COLO829 (cell line): ENCODE measurements around the gene ZNF839.
A peak's percentile ranks its signal among the peaks of the same experiment; 100 is the strongest.
"Not testable (repeated sequence)": the region's sequence is repeated elsewhere in the genome, so short reads cannot be mapped to it uniquely, and the experiment has no call there.

Source experiments
- DNase-seq: peaks from one replicate; pipeline ENCODE4 v3.0.0; 2012; ENCODE audit warnings: low spot score

Gene ZNF839

GRCh38 chr14:102342238-102342637 is 22.7 kb downstream of the ZNF839 start:
- DNase-seq = no peak

- no peak for DNase-seq
These were observed 24.5 kb downstream of the ZNF839 start for GRCh38 chr14:102344084-102344483.

- DNase-seq = peak; percentile 82
These were observed 24.9 kb downstream of the ZNF839 start for GRCh38 chr14:102344485-102344884.

DNA sequence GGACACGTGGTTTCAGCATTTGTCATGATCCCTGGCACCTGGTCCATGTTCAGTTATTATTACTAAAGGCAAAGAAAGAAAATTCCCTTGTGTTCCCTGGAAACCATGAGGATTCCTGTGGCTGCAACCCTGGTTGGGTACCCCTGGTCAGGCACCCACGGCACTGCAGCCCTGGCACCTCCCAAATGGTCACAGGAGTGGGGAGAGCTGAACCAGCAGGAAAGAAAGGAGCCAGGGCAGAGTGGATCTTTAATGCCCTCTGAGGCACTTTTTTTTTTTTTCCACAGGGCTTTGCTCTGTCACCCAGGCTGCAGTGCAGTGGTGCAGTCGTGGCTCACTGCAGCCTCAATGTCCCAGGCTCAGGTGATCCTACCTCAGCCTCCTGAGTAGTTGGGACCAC is 25.7 kb downstream of the ZNF839 start:
- DNase-seq = no peak

DNA sequence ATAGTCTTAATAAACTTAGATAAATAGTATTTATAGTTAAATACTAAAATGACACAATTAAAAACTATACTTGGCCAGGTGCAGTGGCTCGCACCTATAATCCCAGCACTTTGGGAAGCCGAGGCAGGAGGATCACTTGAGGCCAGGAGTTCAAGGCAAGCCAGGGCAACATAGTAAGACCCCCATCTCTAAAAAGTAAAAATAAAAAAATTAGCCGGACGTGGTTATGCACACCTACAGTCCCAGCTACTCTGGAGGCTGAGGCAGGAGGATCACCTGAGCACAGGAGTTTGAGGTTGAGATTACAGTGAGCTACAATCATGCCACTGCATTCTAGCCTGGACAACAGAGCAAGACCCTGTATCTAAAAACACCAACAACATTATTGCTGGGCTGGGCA is 27.1 kb downstream of the ZNF839 start:
- DNase-seq = no peak

DNA sequence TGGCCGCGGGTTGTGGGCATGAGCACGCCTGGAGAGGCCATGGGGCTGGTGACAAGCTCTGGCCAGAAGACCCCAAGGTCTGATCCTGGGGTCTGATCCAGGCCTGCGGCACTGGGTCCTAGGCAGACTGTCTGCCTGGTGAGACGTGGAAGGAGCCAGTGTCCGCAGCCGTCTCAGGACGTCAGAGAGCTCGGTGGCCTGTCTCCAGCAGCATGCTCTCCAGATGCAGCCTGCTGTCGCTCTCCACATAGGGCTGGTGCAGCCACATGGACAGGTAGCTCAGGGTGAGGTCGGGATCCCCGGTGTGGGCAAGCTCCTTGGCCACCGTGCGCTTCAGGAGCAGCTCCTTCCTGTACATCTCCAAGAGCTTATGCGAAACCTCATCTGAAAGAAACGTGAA is 28.8 kb downstream of the ZNF839 start:
- DNase-seq = no peak

DNA sequence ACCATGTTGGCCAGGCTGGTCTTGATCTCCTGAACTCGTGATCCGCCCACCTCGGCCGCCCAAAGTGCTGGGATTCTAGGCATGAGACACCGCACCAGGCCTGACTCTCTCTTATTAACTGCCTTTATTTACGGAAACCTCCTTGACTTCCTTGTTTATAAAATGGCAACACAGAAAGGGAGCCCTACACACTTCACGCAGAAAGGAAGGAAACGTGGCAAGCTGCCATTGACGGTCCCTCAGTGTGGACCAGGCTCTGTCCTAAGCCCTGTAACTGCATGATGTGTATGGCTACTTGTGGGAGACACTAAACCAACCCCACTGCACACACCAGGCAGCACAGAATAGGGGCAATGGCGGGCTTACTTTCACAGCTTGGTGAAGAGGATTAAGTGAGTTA is 31.5 kb downstream of the ZNF839 start:
- no peak for DNase-seq

DNA sequence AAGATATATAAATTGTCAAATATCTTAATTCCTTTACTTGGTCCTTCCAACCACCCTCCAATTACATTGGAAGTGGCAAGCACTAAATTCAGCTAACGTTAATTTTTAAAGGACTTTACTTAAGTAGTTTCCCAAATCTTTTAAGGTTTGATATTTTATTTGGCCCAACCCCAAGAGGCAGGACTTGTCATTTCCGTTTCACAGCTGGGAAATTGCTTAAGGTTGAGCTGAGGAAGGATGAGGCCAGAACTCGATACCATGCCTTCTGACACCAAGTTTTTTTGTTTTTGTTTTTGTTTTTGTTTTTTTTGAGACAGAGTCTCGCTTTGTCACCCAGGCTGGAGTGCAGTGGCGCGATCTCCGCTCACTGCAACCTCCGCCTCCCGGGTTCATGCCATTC is 32.0 kb downstream of the ZNF839 start:
- not testable (repeated sequence) for DNase-seq

DNA sequence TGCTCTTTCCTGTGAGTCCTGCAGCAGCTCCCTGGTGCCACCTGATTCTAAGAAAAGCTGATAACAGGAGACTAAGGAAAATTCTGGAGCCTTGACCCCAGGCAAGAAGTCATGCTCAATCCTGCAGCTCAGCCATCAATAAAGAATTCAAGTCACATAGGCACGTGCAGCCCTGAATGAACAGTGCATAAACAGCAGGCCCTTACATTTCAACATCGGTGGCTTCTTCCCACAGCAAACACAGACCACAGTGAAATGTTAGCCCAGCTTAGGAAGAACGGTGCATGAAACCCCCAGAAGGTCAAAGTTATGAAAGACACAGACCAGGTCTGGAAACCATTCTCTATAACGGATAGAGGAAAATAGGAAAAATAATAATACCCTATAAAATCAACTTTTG is 32.7 kb downstream of the ZNF839 start:
- no peak for DNase-seq

GRCh38 chr14:102353126-102353619 is 33.6 kb downstream of the ZNF839 start:
- DNase-seq = no peak

DNA sequence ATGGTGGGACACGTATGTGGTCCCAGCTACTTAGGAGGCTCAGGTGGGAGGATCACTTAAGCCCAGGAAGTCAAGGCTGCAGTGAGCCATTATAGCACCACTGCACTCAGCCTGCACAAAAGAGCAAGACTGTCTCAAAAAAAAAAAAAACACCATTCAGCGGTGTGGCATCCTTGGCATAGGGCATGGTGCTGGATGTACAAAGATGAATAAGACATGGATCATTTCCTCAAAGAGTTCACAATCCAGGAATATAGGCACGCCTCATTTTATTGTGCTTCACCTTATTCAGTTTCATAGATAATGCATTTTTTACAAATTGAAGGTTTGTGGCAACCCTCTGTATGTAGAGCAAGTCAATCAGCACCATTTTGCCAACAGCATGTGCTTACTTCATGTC is 36.7 kb downstream of the ZNF839 start:
- DNase-seq = no peak

DNA sequence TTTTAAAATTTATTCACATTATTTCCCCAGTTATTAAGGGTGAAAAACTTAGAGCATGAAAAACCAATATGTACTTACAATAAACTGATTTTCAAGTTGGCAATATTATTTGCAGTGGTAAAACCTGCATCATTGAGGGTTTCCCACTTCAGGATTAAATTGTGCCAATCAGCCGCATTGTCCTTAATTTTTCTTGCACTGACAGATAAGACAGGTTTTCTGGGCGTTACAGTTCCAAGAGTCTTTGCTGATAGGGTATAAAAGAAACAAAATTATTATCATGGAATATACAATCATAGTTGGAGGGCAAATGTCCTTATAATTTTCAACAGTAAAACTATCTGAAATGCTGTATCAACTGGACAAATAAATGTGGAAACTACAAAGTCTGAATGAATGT is 39.8 kb downstream of the ZNF839 start:
- DNase-seq = no peak

DNA sequence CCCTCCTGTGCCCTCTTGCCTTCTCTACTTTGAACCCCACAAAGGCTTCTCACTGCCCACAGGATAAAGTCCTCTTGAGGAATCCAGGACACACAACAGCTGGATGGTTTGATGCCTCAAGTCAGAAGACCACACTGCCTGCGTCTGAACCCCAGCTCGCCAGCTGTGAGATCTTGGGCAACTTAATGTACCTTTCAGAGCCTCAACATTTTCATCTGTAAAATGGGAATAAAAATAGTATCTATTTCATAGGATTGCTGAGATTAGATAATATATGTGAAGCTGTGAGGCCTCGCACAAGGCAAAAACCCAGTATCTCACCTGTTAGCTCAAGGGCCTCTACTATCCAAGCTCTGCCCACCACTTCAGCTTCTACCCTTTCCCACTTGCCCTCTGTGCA is 40.8 kb downstream of the ZNF839 start:
- DNase-seq = no peak

DNA sequence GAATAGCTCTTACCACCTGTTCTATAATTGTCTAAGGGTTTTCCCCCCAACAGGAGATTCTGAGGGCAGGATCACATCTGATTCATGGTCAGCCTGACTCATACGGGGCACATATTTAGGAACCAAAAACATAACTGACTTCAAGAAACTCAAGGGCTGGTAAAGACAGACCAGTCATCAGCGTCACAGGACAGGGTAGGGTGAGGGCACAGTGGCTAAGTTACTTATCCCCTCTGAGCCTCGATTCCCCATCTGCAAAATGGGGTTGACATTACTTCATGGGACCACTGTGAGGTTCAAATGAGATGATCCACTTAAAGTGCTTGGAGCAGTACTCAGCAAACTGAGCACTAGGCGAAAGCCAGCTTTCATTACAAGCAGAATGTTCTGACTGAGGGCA is 42.5 kb downstream of the ZNF839 start:
- peak; percentile 5 for DNase-seq

GRCh38 chr14:102362545-102363181 is 43.1 kb downstream of the ZNF839 start, which contains the start of the genes CINP and TECPR2:
CINP (minus strand) TSS chr14:102362890; CDS start chr14:102362851, 39 bp downstream.
TECPR2 (plus strand) TSS chr14:102362941; CDS start chr14:102376722, 13,781 bp downstream.
- peak; percentile 91 for DNase-seq

DNA sequence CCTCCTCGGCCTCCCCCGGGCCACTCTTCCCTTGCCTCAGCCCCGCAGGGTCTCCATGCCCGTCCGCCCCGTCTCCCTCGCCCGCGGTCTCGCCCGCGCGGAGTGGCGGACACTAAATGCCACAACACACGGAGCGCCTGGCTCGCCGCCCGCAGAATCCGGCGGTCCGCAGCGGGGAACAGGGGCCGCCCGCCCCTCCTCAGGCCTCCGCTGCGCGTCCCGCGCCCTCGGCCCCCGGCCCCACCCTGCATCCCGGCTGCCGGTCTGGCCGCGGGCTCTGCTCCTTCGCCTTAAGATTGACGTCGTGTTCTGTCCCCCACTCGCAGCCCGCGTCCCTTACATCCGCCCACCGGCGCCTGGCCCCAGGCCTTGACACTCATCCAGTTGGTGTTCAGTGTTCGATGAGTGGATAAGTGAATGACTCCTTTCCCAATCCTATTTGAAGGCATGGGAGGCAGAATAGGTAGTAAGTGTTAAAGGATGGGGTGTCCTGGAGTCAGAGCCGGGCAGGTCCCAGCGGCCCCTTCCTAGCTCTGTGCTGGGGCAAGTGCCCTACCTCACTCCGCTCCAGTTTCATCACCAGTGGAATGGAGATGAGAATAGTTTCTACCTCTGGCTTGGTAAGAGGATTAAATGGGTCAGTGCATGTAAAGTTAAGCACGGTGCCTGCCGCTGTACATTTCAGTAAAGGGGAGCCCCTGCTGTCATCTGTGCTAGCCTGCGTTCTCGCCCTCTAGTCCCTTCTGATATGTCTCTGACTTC is 43.8 kb downstream of the ZNF839 start:
- peak; percentile 8 for DNase-seq

DNA sequence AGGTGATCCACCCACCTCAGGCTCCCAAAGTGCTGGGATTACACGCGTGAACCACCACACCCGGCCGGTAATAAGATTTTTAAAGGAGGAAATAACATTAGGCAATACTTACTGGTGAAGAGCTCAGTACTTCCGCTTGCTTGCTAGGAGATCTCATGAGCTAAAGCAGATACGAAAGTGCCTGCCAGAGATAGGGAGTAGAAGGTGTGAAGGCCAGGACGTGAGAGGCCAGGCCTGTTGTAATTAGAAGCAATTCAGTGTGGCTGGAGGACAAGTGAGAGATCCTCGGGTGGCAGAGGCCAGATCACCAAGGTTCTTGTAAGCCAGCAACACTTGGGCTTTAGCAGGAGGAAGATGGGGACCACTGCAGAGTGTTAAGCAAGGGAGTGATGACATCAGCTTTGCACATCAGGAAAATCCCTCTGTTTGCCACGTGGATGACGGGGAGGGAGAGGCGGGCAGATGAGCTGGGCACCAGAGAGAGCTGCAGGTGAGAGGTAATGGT is 50.8 kb downstream of the ZNF839 start:
- no peak for DNase-seq

DNA sequence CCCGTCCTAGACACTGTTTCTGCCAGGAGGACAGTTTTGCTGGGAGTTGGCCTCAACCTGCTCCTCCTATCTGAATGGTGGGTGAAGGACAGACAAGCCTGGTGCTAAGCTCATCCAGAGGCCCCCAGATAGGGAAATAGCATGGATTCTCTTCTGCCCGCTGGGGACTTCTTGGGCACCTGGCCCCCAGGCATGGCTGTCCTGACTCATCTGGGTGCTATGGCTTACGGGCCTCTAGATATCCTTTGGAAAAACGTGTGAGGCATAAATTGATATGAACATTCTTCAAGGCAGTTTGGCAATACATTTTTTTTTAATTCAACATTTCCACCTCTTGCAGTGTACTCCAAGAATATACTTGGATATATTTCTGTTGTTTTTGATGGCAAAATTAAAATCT is 51.8 kb downstream of the ZNF839 start:
- no peak for DNase-seq

DNA sequence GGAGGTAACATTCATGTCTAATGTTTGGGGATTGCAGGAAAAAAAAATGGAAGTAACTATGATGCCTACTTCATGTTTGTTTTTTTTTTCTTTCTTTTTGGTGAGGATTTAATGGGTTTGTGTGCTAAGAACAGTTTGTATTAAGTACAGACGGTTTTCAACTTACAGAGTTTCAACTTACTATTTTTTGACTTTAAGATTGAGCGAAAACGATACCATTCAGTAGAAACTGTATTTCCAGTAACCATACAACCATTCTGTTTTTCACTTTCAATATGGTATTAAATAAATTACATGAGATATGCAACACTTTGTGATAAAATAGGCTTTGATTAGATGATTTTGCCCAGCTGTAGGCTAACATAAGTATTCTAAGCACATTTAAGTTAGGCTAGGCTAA is 53.6 kb downstream of the ZNF839 start:
- DNase-seq = no peak

- no peak for DNase-seq
These were observed 54.7 kb downstream of the ZNF839 start for GRCh38 chr14:102374264-102374663.

DNA sequence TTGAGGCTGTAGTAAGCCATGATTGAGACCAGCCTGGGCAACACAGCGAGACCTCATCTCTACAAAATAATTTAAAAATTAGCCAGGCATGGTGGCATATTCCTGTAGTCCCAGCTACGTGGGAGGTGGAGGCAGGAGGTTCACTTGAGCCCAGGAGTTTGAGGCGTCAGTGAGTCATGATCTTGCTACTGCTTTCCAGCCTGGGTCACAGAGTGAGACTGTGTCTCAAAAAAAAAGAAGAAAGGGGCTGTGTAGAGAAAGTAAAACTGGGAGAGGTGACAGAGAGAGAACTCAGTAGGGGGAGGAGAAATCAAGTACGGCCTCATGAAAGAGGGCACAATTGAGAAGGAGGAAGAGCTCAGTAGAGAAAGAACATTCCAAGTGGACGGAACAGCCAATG is 55.6 kb downstream of the ZNF839 start:
- DNase-seq = no peak

DNA sequence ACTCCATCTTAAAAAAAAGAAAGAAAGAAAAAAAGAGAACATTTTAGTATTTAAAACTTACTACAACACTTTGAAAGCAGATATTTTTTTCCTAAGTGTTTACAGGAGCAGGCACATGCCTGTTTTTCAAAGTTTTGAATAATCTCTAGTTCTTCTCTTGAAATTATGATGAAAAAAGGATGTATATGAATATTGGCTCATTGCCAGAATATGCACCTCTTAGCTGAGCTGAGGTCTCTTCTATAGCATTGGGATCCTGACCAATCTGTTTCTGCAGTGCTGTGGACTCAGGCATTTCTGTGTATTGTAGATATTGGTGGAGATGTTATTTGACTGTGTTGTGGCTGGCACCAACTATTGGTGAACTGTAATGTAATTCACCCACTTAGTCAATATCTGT is 58.1 kb downstream of the ZNF839 start:
- DNase-seq = no peak

DNA sequence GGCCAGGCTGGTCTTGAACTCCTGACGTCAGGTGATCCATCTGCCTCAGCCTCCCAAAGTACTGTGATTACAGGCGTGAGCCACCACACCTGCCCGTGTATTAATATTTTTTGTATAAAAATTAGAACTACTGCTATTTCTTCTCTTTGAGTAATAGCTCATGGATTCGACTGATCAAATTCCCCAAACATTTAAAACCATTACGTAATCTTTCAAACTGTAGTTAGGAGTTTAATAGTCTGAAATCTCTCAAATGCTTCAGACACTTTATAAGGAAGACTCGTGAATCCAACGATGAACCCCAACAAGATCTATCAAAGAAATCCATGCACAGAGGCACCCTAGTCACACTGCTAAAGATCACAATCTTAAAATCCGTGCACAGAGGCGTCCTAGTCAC is 59.3 kb downstream of the ZNF839 start:
- no peak for DNase-seq
